WTC11 (cell line): ENCODE data around the gene NR2C2AP. TPM values are rescaled to one million over a fixed set of nuclear protein-coding genes. Genes with fewer than 3 reads are reported as not detected.
A peak's percentile ranks its signal among the peaks of the same experiment; 100 is the strongest.

ENCODE experiments used
- ATAC-seq: fragments of 200-7000 bp; cut with Tn5 transposase; 2 replicates; pipeline ENCODE4 v1.10.0; 2021; ENCODE audit warnings: mild to moderate bottlenecking, moderate library complexity
- CTCF ChIA-PET: fragments of 300-600 bp; sonication (Branson Sonifier 250); formaldehyde crosslinking; loops from one replicate; lab custom pipeline; 2021; ENCODE audit warnings: antibody characterized with exemption; lab: Charles Lee
- POLR2A ChIA-PET: fragments of 350-600 bp; sonication (Branson Sonifier 250); formaldehyde crosslinking; loops from one replicate; lab custom pipeline; 2021; ENCODE audit warnings: antibody characterized with exemption; lab: Charles Lee
- DNase-seq: peaks from one replicate; pipeline ENCODE4 v3.0.0; 2021; ENCODE audit warnings: low spot score
- H3K27ac Mint-ChIP-seq: 2 replicates; pipeline ENCODE4 v1.8.0; 2021; ENCODE audit warnings: mixed read lengths
- H3K27me3 Mint-ChIP-seq: 2 replicates; pipeline ENCODE4 v1.8.0; 2021; ENCODE audit warnings: low read depth, mild to moderate bottlenecking, moderate library complexity, mixed read lengths
- H3K36me3 Mint-ChIP-seq: 2 replicates; pipeline ENCODE4 v1.8.0; 2021; ENCODE audit warnings: mixed read lengths
- H3K4me1 Mint-ChIP-seq: 2 replicates; pipeline ENCODE4 v1.8.0; 2022; ENCODE audit warnings: mixed read lengths
- H3K4me3 Mint-ChIP-seq: 2 replicates; pipeline ENCODE4 v1.8.0; 2021; ENCODE audit warnings: mild to moderate bottlenecking, moderate library complexity, mixed read lengths
- H3K9me3 Mint-ChIP-seq: 2 replicates; pipeline ENCODE4 v1.8.0; 2021; ENCODE audit warnings: mixed read lengths
- ATF1 ChIP-seq: sonication (generic); formaldehyde crosslinking; IDR thresholded peaks from 2 replicates; pipeline ENCODE4 v1.8.1; 2023; ENCODE audit warnings: mild to moderate bottlenecking, moderate library complexity, missing genetic modification reagents
- ATF3 ChIP-seq: sonication (generic); formaldehyde crosslinking; conservative IDR thresholded peaks from 2 replicates; pipeline ENCODE4 v1.8.1; 2022; ENCODE audit warnings: mild to moderate bottlenecking, missing genetic modification reagents
- CBFB ChIP-seq: sonication (generic); formaldehyde crosslinking; IDR thresholded peaks from 2 replicates; pipeline ENCODE4 v1.8.1; 2022; ENCODE audit warnings: mild to moderate bottlenecking, low read depth, missing genetic modification reagents
- CREB1 ChIP-seq: sonication (generic); formaldehyde crosslinking; IDR thresholded peaks from 2 replicates; pipeline ENCODE4 v1.8.0; 2023; ENCODE audit warnings: mild to moderate bottlenecking, missing genetic modification reagents
- CTCF ChIP-seq: fragments of 200-600 bp; IDR thresholded peaks from 2 replicates; pipeline ENCODE4 v1.8.0; 2022; ENCODE audit warnings: antibody characterized with exemption
- ELF4 ChIP-seq: sonication (generic); formaldehyde crosslinking; IDR thresholded peaks from 2 replicates; pipeline ENCODE4 v1.8.1; 2022; ENCODE audit warnings: low read depth, mild to moderate bottlenecking, moderate library complexity, missing genetic modification reagents
- ESRRA ChIP-seq: sonication (generic); formaldehyde crosslinking; IDR thresholded peaks from 2 replicates; pipeline ENCODE4 v1.8.1; 2022; ENCODE audit warnings: mild to moderate bottlenecking, missing genetic modification reagents, borderline replicate concordance
- GABPB1 ChIP-seq: sonication (generic); formaldehyde crosslinking; IDR thresholded peaks from 2 replicates; pipeline ENCODE4 v1.8.1; 2023; ENCODE audit warnings: mild to moderate bottlenecking, missing genetic modification reagents
- JAZF1 ChIP-seq: fragments of 250-450 bp; sonication (Bioruptor Pico); IDR thresholded peaks from 2 replicates; pipeline ENCODE4 v1.9.0; 2021; ENCODE audit warnings: moderate library complexity, mild to moderate bottlenecking, inconsistent platforms
- MLX ChIP-seq: sonication (generic); formaldehyde crosslinking; IDR thresholded peaks from 2 replicates; pipeline ENCODE4 v1.8.1; 2023; ENCODE audit warnings: mild to moderate bottlenecking, missing genetic modification reagents, moderate library complexity
- PRDM15 ChIP-seq: sonication (generic); formaldehyde crosslinking; IDR thresholded peaks from 2 replicates; pipeline ENCODE4 v1.8.0; 2022; ENCODE audit warnings: missing genetic modification reagents
- SMAD3 ChIP-seq: sonication (generic); formaldehyde crosslinking; IDR thresholded peaks from 2 replicates; pipeline ENCODE4 v1.8.0; 2022; ENCODE audit warnings: missing genetic modification reagents, mild to moderate bottlenecking, borderline replicate concordance
- SOX15 ChIP-seq: fragments of 250-450 bp; sonication (Bioruptor Pico); IDR thresholded peaks from 2 replicates; pipeline ENCODE4 v1.9.0; 2021; ENCODE audit warnings: mild to moderate bottlenecking
- ZNF281 ChIP-seq: sonication (generic); formaldehyde crosslinking; IDR thresholded peaks from 2 replicates; pipeline ENCODE4 v1.8.0; 2023; ENCODE audit warnings: mild to moderate bottlenecking, missing genetic modification reagents
- ZNF317 ChIP-seq: sonication (generic); formaldehyde crosslinking; IDR thresholded peaks from 2 replicates; pipeline ENCODE4 v1.8.1; 2023; ENCODE audit warnings: low read depth, mild to moderate bottlenecking, moderate library complexity, missing genetic modification reagents, borderline replicate concordance
- ZSCAN18 ChIP-seq: fragments of 250-450 bp; sonication (Bioruptor Pico); IDR thresholded peaks from 2 replicates; pipeline ENCODE4 v2.1.2; 2022; ENCODE audit warnings: mild to moderate bottlenecking, moderate library complexity
- total RNA-seq: library from RNA; stranded (reverse); gene quantifications from 3 replicates; pipeline ENCODE4 v1.2.3, GENCODE V29; 2021
- TF ChIP-seq, protein P1 (sequence below): sonication (generic); formaldehyde crosslinking; IDR thresholded peaks from 2 replicates; pipeline ENCODE4 v1.8.0; 2022; ENCODE audit warnings: mild to moderate bottlenecking, missing genetic modification reagents
- TF ChIP-seq, protein P2 (sequence below): sonication (generic); formaldehyde crosslinking; IDR thresholded peaks from 2 replicates; pipeline ENCODE4 v1.8.1; 2023; ENCODE audit warnings: mild to moderate bottlenecking, missing genetic modification reagents, borderline replicate concordance
- TF ChIP-seq, protein P3 (sequence below): sonication (generic); formaldehyde crosslinking; IDR thresholded peaks from 2 replicates; pipeline ENCODE4 v1.8.1; 2023; ENCODE audit warnings: mild to moderate bottlenecking, missing genetic modification reagents, moderate library complexity

Gene NR2C2AP
- total RNA-seq, 1 experiment from 2014 or later = 24.9 TPM

GRCh38 chr19:19215792-19216191, 12.6 kb upstream of the NR2C2AP start (continued):
- TF ChIP-seq SOX15 (CRISPR knock-in tag) (no peak), ZNF281 (CRISPR knock-in tag) (no peak), CTCF (no peak), ATF1 (CRISPR knock-in tag) (no peak), MLX (CRISPR knock-in tag) (no peak)
- TF ChIP-seq, protein P1, sequence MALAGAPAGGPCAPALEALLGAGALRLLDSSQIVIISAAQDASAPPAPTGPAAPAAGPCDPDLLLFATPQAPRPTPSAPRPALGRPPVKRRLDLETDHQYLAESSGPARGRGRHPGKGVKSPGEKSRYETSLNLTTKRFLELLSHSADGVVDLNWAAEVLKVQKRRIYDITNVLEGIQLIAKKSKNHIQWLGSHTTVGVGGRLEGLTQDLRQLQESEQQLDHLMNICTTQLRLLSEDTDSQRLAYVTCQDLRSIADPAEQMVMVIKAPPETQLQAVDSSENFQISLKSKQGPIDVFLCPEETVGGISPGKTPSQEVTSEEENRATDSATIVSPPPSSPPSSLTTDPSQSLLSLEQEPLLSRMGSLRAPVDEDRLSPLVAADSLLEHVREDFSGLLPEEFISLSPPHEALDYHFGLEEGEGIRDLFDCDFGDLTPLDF (CRISPR knock-in tag) = no peak

DNA sequence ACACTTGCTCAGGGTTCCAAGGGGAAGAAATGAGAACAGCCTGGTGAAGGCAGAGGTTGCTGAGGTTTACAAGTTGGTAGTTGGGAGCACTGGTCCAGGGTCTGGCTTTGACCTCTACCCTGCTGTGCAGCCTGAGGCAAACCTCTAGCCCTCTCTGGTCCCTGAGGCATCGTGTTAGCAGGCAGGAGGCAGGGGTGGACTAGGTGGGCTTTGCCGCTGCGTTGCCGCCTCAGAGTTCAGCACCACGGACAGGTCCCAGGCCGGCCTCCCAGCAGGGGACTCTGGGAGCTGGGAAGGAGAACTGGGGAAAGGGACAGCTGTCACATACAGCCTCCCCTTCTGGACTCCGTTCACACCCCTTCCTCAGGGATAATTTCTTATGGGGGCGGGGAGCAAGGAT, 11.7 kb upstream of the NR2C2AP start:
- Mint-ChIP-seq H3K4me1 (peaks cover 14% of the 10 kb centered on the region), H3K4me3 (no peak overlapping the region), H3K9me3 (no peaks in the 10 kb centered on the region), H3K36me3 (no peaks in the 10 kb centered on the region), H3K27ac (no peak overlapping the region), H3K27me3 (peaks cover 72% of the 10 kb centered on the region)
- DNase-seq (peak; percentile 93), ATAC-seq (peak; percentile 51)
- CTCF ChIA-PET = interaction anchor here (0.5 to 3.4 kb wide), 10 partner anchors 10 to 128 kb away, joined by 3 to 29 read pairs (median 3); partner anchors contain the start of genes MEF2B and NR2C2AP
- POLR2A ChIA-PET = no interaction called here
- TF ChIP-seq, protein P2, sequence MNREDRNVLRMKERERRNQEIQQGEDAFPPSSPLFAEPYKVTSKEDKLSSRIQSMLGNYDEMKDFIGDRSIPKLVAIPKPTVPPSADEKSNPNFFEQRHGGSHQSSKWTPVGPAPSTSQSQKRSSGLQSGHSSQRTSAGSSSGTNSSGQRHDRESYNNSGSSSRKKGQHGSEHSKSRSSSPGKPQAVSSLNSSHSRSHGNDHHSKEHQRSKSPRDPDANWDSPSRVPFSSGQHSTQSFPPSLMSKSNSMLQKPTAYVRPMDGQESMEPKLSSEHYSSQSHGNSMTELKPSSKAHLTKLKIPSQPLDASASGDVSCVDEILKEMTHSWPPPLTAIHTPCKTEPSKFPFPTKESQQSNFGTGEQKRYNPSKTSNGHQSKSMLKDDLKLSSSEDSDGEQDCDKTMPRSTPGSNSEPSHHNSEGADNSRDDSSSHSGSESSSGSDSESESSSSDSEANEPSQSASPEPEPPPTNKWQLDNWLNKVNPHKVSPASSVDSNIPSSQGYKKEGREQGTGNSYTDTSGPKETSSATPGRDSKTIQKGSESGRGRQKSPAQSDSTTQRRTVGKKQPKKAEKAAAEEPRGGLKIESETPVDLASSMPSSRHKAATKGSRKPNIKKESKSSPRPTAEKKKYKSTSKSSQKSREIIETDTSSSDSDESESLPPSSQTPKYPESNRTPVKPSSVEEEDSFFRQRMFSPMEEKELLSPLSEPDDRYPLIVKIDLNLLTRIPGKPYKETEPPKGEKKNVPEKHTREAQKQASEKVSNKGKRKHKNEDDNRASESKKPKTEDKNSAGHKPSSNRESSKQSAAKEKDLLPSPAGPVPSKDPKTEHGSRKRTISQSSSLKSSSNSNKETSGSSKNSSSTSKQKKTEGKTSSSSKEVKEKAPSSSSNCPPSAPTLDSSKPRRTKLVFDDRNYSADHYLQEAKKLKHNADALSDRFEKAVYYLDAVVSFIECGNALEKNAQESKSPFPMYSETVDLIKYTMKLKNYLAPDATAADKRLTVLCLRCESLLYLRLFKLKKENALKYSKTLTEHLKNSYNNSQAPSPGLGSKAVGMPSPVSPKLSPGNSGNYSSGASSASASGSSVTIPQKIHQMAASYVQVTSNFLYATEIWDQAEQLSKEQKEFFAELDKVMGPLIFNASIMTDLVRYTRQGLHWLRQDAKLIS (CRISPR knock-in tag) = peak; percentile 63; the same call in 1 of the 2 replicates
- TF ChIP-seq GABPB1 (CRISPR knock-in tag) (no peak), ZSCAN18 (CRISPR knock-in tag) (no peak), ESRRA (CRISPR knock-in tag) (peak; percentile 64; the same call in 1 of the 2 replicates), JAZF1 (no peak), PRDM15 (CRISPR knock-in tag) (no peak), SMAD3 (CRISPR knock-in tag) (peak; percentile 86; the same call in 1 of the 2 replicates), CREB1 (peak; percentile 66; the same call in 1 of the 2 replicates), ELF4 (no peak), ATF3 (CRISPR knock-in tag) (no peak), CBFB (no peak), ZNF317 (CRISPR knock-in tag) (no peak)
- TF ChIP-seq, protein P3, sequence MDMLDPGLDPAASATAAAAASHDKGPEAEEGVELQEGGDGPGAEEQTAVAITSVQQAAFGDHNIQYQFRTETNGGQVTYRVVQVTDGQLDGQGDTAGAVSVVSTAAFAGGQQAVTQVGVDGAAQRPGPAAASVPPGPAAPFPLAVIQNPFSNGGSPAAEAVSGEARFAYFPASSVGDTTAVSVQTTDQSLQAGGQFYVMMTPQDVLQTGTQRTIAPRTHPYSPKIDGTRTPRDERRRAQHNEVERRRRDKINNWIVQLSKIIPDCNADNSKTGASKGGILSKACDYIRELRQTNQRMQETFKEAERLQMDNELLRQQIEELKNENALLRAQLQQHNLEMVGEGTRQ = no peak
